HL-60/S4 (cell line): Measurements from ENCODE around the gene ATP6V1G2.
"Not testable (repeated sequence)": the region's sequence is repeated elsewhere in the genome, so short reads cannot be mapped to it uniquely, and the experiment has no call there.

Experiments
- in situ Hi-C: fragments of 300-500 bp; cut with MboI; formaldehyde crosslinking; loops from 2 replicates; pipeline ENCODE4 v1.14.3; 2022; ENCODE audit warnings: low sequenced_read_pairs

Gene ATP6V1G2

DNA sequence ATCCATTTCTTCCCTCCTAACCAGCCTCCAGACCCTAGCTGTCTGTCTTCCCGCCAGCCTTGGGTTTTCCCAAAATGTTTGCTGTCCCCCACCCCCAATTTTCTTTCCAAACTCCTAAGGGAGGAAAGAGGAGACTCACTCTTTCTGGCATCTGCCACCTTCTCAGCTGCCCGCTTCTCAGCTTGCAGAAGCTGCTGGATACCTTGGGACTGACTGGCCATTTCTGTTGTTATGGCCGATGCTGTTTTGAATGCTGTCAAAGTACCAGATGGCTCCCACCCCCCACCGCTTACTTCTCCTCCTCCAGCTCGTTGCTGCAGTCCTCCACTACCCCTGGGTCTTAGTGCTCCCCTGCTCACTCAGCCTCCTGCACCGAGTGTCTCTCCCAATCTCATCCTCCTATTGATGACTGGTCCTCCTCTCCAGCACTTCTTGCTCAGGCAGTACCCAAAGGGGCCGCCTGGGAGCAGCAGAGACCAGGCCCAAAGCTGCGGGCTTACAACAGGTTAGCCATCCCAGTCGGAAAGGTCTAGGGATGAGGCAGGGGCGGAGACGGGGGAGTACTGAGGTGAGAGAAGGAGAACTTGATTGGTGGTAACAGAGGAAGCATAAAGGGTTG, at the start of gene ATP6V1G2:
ATP6V1G2 (minus strand) TSS at position 270 of the 619 bp plus-strand sequence; CDS start at position 221, 49 bp downstream.
- in situ Hi-C loops, result no loop called here

DNA sequence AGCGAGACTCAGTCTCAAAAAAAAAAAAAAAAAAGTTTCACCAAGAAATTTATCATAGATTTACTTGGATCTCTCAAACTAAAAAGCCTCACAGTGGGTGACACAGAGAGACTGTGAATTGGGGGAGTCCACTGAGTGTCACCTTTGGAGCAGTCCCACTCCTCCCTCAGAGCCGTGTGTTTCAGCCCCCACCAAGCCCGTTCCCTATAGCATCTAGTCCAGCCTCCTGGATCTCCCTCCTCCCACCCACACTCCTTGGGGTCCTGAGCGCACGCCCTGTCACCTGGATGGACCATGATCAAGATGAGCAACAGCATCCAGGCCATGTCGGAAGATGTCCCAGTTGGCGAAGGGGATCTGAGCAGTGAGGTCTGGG, 46.0 kb upstream of the ATP6V1G2 start:
- in situ Hi-C loops, result no loop called here

DNA sequence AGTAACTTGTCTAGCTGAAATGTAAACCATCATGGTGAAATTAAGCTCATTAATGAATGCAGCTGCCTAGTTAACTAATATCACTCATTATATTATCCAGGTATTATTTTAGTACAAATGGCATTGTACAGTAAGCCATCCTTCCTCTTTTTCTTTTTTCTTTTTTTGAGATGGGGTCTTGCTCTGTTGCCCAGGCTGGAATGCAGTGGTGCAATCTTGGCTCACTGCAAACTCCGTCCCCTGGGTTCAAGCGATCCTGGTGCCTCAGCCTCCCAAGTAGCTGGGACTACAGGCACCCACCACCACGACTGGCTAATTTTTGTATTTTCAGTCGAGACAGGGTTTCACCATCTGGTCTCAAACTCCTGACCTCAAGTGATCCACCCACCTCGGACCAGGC, 44.3 kb upstream of the ATP6V1G2 start:
- in situ Hi-C loops, result not testable (repeated sequence)

DNA sequence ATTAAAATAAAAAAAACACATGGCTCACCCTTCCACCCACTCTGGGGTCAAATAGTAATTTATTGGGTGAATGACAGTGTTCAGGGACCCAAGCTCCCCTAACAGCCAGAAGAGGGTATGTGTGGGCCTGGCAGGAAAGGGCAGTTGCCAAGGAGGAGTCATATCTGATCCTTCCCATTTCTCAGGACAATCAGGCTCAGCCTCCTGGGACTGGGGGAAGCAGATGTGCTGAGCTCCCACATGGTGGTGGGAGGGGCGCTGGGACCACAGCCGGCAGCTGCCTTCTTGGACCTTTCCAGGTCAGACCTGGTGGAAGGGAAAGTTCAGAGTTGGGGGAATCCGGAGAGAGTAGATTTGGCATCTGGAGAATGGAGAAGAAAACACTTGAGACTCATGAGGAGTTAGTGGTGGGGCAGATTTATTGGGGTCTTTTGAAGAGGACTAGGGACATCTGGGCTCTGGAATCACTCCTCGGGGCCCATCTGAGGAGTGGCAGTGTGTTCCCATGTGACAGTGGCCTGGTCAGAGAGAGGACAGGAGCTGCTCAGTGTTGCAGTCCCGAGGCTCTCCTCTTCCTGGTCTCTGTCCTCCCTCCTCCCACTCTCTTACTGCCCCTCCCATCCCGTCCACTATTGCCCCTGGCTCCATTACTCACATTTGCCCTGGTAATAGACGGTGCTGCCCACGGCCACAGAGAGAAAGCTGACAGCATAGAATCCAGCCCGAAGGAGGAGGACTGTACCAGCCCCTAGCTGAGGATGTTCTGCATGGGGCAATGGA, 42.7 kb upstream of the ATP6V1G2 start:
- in situ Hi-C loops, result no loop called here

DNA sequence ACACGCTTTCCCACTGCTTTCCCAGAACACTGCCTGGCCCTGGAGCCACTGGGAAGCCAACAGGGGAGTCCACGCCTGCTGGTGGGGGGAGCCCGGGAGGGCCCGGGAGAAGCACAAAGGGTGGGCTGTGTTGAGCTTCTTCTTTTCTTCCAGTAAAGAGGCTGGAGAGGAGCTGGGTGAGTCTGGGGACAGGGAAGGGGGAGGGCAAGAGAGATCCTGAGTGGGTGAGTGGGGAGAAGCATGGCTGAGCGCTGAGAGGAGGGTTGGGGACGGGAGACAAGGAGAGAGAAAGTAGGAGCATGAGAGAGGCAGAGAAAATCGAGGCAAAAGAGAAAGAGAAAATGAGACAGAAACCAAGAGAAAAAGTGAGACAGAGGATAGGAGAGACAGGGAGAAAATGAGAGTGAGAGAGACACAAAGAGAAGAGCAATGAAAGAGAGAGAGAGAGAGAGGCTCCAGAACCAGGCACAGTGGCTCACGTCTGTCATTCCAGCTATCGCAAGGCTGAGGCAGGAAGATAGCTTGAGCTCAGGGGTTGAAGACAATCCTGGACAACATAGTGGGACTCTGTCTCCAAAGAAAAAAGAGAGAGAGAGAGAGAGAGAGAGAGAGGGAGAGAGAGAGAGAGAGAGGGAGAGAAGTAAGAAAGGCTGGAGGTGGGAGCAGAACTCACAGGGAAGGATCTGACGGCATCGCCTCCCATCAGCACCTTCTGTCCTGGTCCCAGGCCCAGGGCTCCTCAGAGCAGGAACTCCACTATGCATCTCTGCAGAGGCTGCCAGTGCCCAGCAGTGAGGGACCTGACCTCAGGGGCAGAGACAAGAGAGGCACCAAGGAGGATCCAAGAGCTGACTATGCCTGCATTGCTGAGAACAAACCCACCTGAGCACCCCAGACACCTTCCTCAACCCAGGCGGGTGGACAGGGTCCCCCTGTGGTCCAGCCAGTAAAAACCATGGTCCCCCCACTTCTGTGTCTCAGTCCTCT, 41.7 kb upstream of the ATP6V1G2 start:
- in situ Hi-C loops, result no loop called here

DNA sequence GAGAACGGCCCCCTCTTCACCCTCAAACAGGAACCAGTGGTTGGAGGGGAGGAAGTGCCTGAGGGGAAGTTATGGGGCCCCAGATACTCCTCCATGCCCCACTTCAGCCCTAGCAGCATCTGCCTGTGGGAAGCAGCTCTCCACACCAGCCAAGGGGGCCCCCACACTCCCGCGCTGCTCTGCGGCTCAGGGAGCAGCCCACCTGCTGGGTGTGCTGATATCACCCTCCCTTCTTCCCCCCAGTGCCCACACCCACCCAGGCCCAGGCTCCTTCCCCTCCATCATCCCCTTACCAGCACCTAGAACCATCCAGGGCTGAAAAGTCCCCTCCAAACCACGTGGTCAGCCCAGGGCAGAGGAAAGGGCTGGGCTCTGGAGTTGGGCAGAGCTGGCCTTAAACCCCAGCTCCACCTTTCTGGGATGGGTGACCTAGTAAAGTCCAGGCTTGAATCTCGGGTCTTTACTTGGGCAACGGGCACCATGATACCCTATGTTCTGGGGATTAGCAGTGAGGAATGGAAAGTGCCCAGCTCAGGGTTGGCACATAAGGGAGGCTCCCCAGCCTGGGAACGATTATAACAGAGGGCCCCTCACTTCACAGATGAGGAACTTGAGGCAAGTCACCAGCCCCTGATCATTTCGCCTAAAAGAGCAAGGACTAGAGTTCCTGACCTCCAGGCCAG, 40.3 kb upstream of the ATP6V1G2 start:
- in situ Hi-C loops, result no loop called here

DNA sequence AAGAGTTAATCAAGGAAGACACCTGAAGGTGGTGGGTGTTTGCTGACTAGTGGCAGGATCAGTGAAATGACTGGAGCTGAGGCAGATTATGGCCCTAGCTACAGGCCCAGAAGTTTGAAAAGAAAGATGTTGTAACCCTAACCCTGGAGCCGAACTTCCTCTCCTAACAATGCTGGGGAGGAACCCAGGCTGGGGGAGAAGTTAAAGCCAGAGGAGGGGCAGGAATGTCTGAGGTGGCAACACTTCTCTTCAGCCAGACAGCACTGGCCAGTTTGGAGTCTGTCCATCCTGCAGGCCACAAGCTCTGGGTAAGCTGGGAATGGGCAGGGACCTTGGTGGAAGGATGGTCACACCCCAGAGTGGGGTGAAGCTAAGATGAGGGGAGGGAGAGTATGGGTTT, 39.6 kb upstream of the ATP6V1G2 start, which contains the start of gene LST1:
LST1 (plus strand) TSS at position 270 of the 400 bp plus-strand sequence. CDS start 1,023 bp downstream, outside the sequence.
- in situ Hi-C loops, result no loop called here

DNA sequence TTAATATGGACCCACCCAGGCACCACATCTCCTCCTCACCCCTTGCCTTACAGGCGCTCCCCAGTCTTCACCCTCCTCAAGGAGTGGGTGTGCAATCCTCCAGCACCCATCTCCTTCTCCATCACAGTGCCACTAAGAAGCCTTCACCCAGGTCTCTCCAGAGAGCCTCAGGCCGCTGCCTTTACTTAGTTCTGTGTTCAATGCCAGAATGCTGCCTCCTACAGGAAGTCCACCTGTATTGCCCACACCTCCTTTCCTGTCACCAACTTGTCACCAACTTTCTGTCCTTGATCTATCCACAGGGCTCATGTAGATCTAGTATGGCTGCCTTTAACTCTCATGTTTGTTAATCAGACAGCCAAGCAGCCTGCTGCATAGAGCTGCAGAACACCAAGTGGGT, 39.1 kb upstream of the ATP6V1G2 start:
- in situ Hi-C loops, result no loop called here

DNA sequence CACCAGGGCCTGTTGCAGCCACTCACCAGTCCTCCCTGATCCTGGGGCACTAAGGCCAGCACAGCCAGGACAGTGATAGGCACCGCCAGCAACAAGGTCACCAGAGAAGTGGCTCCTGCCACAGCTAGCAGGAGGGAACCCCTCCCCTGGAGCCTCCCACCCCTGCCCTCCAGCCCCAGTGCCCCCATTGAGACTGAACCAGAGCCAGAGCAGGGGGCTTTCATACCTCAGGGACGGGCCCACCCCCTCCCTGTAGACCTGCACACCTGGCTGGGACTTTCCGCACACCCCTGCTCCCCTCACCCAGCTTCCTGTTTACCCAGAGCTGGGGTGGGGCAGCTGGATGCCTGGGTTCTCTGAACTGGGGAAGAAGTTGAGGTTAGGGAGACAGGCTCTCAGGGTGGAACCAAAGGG, 35.8 kb upstream of the ATP6V1G2 start, which contains the start of gene LTB:
LTB (minus strand) TSS at position 195 of the 414 bp plus-strand sequence; CDS start at position 188, 7 bp downstream.
- in situ Hi-C loops, result no loop called here

DNA sequence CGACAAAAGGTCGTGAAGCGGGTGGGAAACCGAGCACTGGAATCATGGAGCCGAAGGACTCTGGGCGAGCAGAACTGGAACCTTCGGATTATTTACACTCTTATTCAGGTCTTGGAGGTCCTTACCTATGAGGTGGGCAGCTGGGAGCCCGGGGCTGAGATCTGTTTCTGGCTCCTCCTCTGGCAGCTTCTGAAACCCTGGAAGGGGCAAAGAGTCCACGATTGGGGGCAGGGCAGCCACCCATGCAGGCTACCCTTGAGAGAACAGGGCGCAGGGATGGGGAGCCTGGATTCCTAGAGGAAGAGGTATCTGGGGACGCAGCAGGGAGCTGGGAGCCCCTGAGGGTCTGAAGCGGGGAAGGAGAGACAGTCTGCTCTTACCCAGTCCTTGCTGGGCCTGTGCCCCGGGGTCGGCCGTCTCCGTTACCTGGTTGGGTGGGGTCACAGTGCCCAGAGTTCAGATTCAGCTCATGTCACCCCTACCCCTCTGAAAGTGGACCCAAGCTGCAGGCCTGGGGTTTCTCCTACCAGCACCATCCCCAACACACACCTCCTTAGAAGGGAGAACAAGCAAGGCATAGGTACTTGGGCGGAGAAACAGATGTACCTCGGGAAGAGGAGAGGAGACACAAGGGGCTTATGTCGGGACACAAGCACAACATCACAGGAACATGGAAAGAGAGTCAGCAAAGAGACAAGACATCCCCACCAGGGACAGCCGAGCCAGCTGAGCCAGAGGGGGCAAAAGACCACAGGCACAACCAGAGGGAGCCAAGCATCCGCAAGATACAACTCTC, 35.2 kb upstream of the ATP6V1G2 start:
- in situ Hi-C loops, result no loop called here

DNA sequence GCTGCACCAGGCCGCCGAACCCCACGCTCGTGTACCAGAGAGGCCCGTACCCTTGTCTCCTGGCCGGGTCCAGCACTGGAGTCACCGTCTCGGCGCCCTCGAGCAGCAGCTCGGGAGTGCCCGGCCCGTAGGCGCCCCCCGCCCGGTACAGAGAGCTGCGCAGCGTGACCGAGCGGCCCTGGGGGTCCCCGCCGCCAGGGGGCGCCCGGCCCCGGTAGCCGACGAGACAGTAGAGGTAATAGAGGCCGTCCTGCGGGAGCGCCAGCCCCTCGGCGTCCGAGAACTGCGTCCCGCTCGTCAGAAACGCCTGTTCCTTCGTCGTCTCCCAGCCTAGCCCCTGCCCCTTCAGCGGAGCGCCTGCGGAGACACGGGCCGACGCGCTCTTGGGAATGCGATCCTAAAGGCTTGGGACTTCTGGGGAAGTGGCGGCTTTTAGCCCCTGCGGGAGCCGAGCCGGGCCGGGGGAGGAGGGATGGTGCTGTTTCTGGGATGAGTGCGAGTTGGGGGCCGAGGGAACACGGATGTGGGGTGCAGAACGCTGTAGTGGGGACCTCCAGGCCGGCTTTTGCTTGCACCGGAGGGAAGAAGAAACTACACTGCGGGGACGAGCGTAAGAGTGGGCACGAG, 34.5 kb upstream of the ATP6V1G2 start:
- in situ Hi-C loops, result no loop called here

DNA sequence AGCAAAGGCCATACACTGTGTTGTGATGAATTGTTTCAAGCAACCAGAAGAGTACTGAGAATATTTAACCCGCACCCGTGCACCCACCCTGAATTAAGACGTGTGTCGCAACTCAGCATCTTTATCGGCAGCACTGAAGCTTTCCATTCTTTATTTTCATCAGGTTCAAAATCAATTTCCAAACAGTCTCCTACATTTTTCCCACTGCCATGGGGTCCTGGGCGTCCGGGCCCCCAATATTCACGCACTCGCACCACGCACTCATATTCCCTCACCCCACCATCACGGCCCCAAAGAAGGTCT, 34.0 kb upstream of the ATP6V1G2 start:
- in situ Hi-C loops, result no loop called here

DNA sequence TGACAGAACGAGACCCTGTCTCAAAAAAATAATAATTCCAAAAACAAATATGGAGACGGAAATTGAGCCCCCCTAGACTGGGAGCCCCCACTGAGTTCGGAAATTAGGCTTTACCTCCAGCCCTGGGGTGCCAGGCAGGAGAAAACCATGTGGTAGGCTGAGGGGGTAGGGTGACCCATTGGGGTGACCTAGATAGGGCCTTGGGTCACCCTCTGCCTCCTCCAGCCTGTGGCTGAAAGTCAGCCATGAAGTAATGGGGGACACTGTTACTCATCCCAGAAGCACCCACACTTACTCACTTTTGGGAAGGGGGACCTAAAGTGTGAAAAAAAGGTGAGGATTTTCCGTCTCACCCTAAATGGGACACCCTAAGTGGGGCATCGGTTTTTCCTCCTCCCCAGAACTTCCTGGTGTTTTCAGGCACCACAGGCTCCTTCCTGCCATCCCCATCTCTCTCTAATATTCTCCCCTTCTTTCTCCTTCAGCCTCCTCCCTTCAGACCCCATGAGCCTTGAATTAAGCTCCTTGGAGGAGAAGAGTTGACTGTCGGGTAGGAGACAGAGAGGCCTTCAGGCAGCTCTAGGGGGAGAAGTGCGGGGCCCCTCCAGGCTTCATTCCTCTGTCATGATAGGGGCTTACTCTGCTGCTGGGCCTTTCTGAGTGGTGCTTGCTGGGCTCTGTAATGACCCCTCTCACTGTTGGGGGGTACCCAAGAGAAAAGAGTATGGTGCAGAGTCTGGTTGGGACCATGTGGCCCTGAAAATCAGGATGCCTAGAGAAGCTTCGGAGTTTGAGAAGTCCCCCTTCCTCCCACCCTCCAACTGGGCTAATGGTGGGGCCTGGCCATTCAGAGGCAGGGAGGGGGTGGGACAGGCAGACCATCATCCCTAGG, 33.4 kb upstream of the ATP6V1G2 start:
- in situ Hi-C loops, result no loop called here

DNA sequence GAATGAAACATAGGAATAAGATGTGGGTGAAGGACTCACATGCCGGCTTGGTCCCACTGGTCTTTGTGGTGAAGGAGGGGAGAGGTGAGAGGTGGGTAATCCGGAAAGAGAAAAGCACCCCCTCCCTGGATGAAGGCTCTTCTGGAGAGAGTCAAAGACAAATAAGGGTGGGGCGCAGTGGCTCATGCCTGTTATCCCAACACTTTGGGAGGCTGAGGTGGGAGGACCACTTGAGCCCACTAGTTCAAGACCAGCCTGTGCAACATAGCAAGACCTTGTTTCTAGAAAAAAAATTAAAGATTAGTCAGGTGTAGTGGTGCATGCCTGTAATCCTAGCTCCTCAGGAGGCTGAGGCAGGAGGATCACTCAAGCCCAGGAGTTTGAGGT, 32.7 kb upstream of the ATP6V1G2 start:
- in situ Hi-C loops, result no loop called here

DNA sequence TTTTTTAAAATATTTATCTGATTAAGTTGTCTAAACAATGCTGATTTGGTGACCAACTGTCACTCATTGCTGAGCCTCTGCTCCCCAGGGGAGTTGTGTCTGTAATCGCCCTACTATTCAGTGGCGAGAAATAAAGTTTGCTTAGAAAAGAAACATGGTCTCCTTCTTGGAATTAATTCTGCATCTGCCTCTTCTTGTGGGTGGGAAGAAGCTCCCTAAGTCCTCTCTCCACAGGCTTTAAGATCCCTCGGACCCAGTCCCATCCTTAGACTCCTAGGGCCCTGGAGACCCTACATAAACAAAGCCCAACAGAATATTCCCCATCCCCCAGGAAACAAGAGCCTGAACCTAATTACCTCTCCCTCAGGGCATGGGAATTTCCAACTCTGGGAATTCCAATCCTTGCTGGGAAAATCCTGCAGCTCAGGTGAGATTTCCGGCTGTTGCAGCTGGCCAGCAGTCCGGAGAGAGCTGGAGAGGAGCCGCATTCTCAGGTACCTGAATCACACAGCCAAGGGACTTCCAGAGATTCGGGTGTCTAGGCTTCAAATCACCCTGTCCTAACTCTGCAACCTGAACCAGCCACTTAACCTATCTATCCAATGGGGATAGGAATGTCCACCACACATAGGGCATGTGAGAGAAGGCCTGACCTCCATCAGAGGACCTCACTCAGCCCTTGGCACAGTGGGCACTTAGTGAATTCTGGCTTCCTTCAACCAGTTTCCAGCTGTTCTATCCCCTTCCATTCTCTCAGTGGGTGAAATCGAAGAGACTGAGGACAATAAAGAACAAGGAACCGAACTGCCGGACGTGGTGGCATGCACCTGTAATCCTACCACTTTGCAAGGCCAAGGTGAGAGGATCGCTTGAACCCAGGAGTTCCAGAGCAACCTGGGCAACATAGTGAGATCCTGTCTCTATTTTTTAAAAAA, 32.0 kb upstream of the ATP6V1G2 start:
- in situ Hi-C loops, result no loop called here

DNA sequence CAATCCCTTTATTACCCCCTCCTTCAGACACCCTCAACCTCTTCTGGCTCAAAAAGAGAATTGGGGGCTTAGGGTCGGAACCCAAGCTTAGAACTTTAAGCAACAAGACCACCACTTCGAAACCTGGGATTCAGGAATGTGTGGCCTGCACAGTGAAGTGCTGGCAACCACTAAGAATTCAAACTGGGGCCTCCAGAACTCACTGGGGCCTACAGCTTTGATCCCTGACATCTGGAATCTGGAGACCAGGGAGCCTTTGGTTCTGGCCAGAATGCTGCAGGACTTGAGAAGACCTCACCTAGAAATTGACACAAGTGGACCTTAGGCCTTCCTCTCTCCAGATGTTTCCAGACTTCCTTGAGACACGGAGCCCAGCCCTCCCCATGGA, 31.2 kb upstream of the ATP6V1G2 start:
- in situ Hi-C loops, result no loop called here

DNA sequence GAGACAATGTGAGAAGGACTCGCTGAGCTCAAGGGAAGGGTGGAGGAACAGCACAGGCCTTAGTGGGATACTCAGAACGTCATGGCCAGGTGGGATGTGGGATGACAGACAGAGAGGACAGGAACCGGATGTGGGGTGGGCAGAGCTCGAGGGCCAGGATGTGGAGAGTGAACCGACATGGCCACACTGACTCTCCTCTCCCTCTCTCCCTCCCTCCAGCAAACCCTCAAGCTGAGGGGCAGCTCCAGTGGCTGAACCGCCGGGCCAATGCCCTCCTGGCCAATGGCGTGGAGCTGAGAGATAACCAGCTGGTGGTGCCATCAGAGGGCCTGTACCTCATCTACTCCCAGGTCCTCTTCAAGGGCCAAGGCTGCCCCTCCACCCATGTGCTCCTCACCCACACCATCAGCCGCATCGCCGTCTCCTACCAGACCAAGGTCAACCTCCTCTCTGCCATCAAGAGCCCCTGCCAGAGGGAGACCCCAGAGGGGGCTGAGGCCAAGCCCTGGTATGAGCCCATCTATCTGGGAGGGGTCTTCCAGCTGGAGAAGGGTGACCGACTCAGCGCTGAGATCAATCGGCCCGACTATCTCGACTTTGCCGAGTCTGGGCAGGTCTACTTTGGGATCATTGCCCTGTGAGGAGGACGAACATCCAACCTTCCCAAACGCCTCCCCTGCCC, 30.6 kb upstream of the ATP6V1G2 start:
- in situ Hi-C loops, result no loop called here
